Measurements from ENCODE around the gene NCKAP1.

- TF ChIP-seq E2F1 (CRISPR knock-in tag; IDR thresholded peaks at IDR 0.05) = no peak
- TF ChIP-seq NFE2L1 (CRISPR knock-in tag; IDR thresholded peaks at IDR 0.05) = no peak
- TF ChIP-seq CTCF (IDR thresholded peaks at IDR 0.05) = no peak
- no peak for TF ChIP-seq JUN (CRISPR knock-in tag; IDR thresholded peaks at IDR 0.05)
- TF ChIP-seq IRF1 (CRISPR knock-in tag; IDR thresholded peaks at IDR 0.05) = no peak
- TF ChIP-seq PRDM15 (CRISPR knock-in tag; IDR thresholded peaks at IDR 0.05) = no peak
Measured at GRCh38 chr2:182937870-182938269, 100.4 kb downstream of the NCKAP1 start.

Data from WTC11 (cell line).